Pancreas (tissue), 10 donors: ENCODE measurements around the gene COA5. TPM values are rescaled to one million over a fixed set of nuclear protein-coding genes. Genes with fewer than 3 reads are reported as not detected.

ENCODE experiments used
- ATAC-seq, 4 donors: fragments of 200-7000 bp; cut with Tn5 transposase; one replicate each; pipeline versions ENCODE4 v1.8.0 to v1.9.1; 2020; ENCODE audit warnings: mild to moderate bottlenecking in 4 of 4, moderate library complexity in 4 of 4
- DNase-seq, 6 donors: peaks; one replicate each; pipeline ENCODE4 v3.0.0-alpha.2; 2020
- FAIRE-seq: peaks from 2 replicates; lab custom pipeline; 2012; peaks lifted over from hg19 to GRCh38; lab: Jason Lieb, UNC
- H3K27ac ChIP-seq, 4 donors: fragments of 200-600 bp; sonication (generic); 1 replicate in 3 of 4; 2 replicates in 1 of 4; pipeline versions ENCODE4 v1.5.0 to v1.8.0; 2020
- H3K27me3 ChIP-seq, 4 donors: fragments of 200-600 bp; one replicate each; pipeline ENCODE4 v1.8.0; 2021
- H3K36me3 ChIP-seq, 3 donors: fragments of 200-600 bp; sonication (generic) in 1 of 3; one replicate each; pipeline versions ENCODE4 v1.5.0 to v1.8.0; 2020 to 2021
- H3K4me1 ChIP-seq, 3 donors: fragments of 200-600 bp; one replicate each; pipeline ENCODE4 v1.8.0; 2021
- H3K4me3 ChIP-seq, 4 donors: fragments of 200-600 bp; sonication (generic) in 2 of 4; one replicate each; pipeline versions ENCODE4 v1.5.0 to v1.8.0; 2020 to 2021
- H3K9me3 ChIP-seq, 4 donors: fragments of 200-600 bp; one replicate each; pipeline ENCODE4 v1.8.0; 2021
- CTCF ChIP-seq, 4 donors: fragments of 200-600 bp; sonication (generic) in 3 of 4; IDR thresholded peaks; one replicate each; pipeline versions ENCODE4 v1.5.0 to v1.8.0; 2021; ENCODE audit warnings: antibody characterized with exemption in 4 of 4
- WGBS, 2 donors: extraction: QIAGEN DNeasy Blood & Tissue Kit; methylation state at CpG; one replicate each; pipeline ENCODE4 v1.1.7; 2013; 5-methylcytosine and 5-hydroxymethylcytosine counted together
- intact Hi-C, 3 donors: fragments of 100-400 bp; cut with DNase I; formaldehyde crosslinking; loops; one replicate each; pipeline versions ENCODE4 v1.11.1 to v1.14.2; 2022
- polyA plus RNA-seq, 2 donors: library from polyadenylated mRNA; stranded (reverse); fragments of 200-250 nt; gene quantifications; one replicate each; pipeline ENCODE4 v1.2.3, GENCODE V29; 2013
- total RNA-seq, 6 donors: library from RNA; stranded (reverse); fragmentation: NEBNext Ultra II Directional in 4 of 6; extraction: Animal tissue kit (Norgen Biotek cat#: 25700) in 4 of 6; gene quantifications; one replicate each; pipeline versions ENCODE4 v1.2.1 to v1.2.4, GENCODE V29; 2021 to 2023
- donor health status: healthy with polysubstance abuse.
- donor health status: DM: no; HTN: no; CAD: no; lungs with moderate emphysema.
- donor health status: DM: no; HTN: no; CAD: no.
- donor health status: control.
- donor health status: control.
- donor health status: Bipolar disorder and iron deficiency.
- donor health status: DM: yes; HTN: yes; CAD: no.
- donor health status: DM: no; HTN: no; CAD: no.
- donor health status: DM: no; HTN: no; CAD: no.
- donor health status: DM: yes; HTN: yes; CAD: no.

Gene COA5
- total and polyA plus RNA-seq, 8 donors, result 9.3 to 41.0 (median 12.5) TPM

- no peak for ATAC-seq
- TF ChIP-seq CTCF (IDR thresholded peaks at IDR 0.05), result no peak
- Histone ChIP-seq H3K36me3 (peaks cover 0 to 12% (median 0%) of the 10 kb centered on the region in 3 donors), H3K9me3 (no peaks in the 10 kb centered on the region), H3K4me1 (no peaks in the 10 kb centered on the region), H3K27me3 (no peaks in the 10 kb centered on the region), H3K27ac (no peak overlapping the region), H3K4me3 (no peak overlapping the region)
- no peak for FAIRE-seq
- 91 to 92% methylated on average over 13 of the region's 13 CpGs for WGBS, 2 donors
- intact Hi-C loops, result no loop called here
- no peak for DNase-seq
Observed at GRCh38 chr2:98569915-98570314, 38.4 kb downstream of the COA5 start.

GRCh38 chr2:98569197-98569793 lies 39.0 kb downstream of the COA5 start:
- FAIRE-seq (no peak), ATAC-seq (peak in 3 of 4 donors; percentile 77 to 79 (median 77)), DNase-seq (peak in 5 of 6 donors; percentile 9 to 85 (median 40))
- Histone ChIP-seq H3K4me3 (no peak overlapping the region), H3K27ac (no peak overlapping the region), H3K27me3 (no peaks in the 10 kb centered on the region), H3K4me1 (no peaks in the 10 kb centered on the region), H3K9me3 (no peaks in the 10 kb centered on the region), H3K36me3 (peaks cover 0 to 12% (median 0%) of the 10 kb centered on the region in 3 donors)
- 67 to 68% methylated on average over 19 of the region's 19 CpGs for WGBS, 2 donors
- intact Hi-C loops, result no loop called here
- TF ChIP-seq CTCF (IDR thresholded peaks at IDR 0.05), result peak; percentile 76 to 88 (median 82)

DNA sequence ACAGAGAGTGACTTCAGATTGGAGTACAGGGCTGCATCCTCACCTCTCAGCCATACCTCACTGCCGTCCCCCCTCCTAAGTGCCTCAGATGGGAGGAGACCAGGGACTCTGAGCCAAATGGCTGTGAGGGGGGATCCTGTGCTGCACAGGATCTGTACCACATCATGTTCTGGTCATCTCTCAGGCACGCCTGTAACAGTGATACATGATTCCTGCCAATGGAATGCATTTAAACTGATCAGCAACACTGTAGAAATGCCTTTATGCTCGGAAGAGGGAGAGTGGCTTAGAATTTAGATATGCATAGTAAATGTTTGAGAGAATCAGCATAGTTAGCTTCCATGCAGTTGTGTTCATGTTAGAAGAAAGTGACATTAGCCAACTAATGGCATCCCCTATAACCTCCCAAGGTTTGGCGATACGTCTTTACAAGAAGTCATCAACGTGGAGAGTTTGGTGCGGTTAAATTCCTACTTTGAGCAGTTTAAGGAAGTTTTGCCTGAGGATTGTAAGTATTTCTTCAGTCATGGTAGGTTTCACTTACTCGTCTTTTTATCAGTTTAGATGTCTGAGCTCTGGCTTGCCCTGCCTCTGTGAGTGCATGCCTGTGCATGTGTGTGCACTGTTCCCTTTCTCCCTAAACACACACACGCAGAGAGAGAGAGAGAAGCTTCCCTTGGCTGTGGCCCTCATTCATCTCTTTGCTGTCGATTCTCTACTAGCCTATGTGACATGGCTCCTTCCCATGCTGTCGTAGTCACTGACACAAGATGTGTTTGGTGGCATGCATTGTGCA lies 40.0 kb downstream of the COA5 start:
- no peak for TF ChIP-seq CTCF (IDR thresholded peaks at IDR 0.05)
- Histone ChIP-seq H3K27me3 (no peaks in the 10 kb centered on the region), H3K27ac (no peak overlapping the region), H3K4me3 (no peak overlapping the region), H3K36me3 (peaks cover 0 to 12% (median 0%) of the 10 kb centered on the region in 3 donors), H3K9me3 (no peaks in the 10 kb centered on the region), H3K4me1 (no peaks in the 10 kb centered on the region)
- intact Hi-C loops, result no loop called here
- DNase-seq, result no peak
- ATAC-seq, result no peak
- WGBS, 2 donors, result 87 to 92% methylated on average over 11 of the region's 11 CpGs
- FAIRE-seq, result no peak

- Histone ChIP-seq H3K27me3 (no peaks in the 10 kb centered on the region), H3K4me3 (no peak overlapping the region), H3K36me3 (peaks cover 0 to 12% (median 0%) of the 10 kb centered on the region in 3 donors), H3K27ac (no peak overlapping the region), H3K9me3 (no peaks in the 10 kb centered on the region), H3K4me1 (no peaks in the 10 kb centered on the region)
- intact Hi-C loops, result no loop called here
- TF ChIP-seq CTCF (IDR thresholded peaks at IDR 0.05), result no peak
- WGBS, 2 donors, result 91 to 93% methylated on average over 19 of the region's 19 CpGs
- DNase-seq (no peak), ATAC-seq (no peak), FAIRE-seq (no peak)
Observed at GRCh38 chr2:98565941-98566340, 42.4 kb downstream of the COA5 start.
